Dermis blood vessel endothelial cell (primary cell): ENCODE data around the gene AGBL4. TPM values are rescaled to one million over a fixed set of nuclear protein-coding genes. Genes with fewer than 3 reads are reported as not detected.

Experiments
- DNase-seq: peaks from one replicate; pipeline ENCODE4 v3.0.0; 2010
- total RNA-seq: library from RNA; depleted of rRNA; stranded (reverse); fragments of >200 nt; gene quantifications from 2 replicates; pipeline ENCODE4 v1.2.3, GENCODE V29; 2014

The AGBL4 gene
- total RNA-seq, 1 donor from 2014 or later = not detected

DNA sequence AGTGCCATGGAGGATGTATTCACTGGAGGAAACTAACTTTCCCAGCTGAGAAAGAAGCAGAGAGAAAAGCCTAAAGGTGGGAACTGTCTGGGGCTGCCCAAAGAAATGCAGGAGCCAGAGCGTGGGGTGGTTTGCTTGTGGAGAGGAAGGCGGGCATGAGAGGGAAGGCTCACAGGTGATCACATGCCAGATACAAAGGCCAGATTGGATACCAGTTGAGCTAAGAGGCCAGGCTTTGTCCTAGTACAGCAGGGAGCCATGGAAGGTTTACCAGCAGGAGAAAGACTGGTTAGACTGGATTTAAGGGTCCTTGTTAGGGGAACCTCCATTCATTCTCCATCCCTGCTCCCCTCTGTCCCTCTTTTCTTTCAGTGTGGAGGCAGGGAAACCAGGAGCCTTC, 1313.4 kb downstream of the AGBL4 start:
- DNase-seq = no peak

DNA sequence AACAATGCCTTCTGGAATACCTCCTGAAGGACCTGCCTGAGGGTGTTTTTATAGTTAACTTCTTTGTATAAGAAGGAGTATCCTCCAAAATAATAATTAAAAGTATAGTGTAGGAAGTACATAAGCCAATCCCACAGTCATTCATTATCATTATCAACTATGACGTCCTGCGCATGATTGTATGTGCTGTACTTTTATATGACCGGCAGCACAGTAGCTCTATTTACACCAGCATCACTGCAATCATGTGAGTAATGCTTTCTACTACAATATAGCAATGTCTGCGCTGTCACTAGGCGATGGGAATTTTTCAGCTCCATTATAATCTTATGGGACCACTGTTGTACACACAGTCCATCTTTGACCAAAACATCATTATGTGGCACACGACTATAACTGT, 1319.0 kb downstream of the AGBL4 start:
- no peak for DNase-seq

DNA sequence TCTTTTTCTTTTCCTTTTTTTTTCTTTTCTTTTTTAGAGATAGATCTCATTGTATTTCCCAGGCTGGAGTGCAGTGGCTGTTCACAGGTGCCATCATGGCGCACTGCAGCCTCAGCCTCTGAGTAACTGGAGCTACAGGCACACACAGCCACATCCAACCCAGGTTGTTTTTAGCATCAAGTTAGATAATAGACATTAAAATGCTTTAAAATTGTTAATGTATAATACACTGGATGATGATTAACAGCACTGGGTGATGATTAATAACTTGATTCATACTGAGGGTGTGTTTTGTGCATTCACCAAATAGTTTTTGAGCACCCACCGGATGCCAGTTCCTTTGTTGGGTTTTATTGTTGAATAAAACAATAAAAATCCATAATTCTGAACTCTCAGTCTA, 1322.3 kb downstream of the AGBL4 start:
- no peak for DNase-seq

DNA sequence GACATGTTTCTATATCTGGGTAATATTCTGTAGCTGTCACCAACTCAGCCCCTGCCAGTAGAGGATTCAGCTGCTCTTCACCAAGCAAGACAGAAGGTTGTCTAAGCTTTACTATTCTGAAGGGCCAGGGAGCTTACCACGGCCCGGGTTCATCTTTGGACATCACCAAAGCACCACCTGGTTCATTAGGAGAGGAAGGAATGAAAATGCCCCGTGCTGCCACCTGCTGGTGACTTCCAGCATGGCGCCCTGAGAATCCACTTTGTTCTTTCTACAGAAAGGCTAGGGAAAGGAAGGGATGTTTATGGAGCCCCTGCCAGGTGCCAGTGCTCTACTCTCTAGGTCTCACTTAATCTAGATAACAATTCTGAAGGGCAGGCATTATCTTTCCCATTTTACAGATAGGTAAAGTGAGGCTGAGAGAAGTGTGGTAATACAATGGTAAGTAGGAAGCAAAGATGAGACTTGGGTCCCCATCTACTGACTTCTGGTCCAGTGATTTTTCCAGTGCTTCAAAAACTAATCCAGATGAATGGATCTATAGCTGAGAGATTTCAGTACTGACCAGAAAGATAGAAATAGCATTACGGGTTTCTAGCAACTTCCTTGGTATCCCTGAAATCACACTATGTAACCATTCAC, 1326.6 kb downstream of the AGBL4 start:
- peak; percentile 48 for DNase-seq

DNA sequence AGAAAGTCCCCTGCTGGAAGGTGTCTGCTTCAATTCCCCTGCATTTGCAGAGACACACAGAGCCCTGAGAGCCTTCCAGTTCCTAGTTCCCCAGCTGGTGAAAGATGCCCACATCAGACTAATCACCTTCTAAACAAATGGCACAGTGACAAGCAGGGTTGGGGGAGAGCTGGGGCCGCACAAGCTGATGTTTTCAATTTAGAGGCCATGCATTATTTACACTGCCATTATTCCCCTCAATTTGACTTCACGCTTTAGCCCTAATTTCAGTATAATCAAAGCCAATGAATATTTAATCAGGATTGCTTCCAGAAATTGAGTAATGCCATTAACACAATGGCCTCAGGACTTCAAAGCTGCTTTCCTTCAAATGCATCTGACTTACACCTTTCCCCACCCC, 1328.6 kb downstream of the AGBL4 start:
- DNase-seq = no peak

DNA sequence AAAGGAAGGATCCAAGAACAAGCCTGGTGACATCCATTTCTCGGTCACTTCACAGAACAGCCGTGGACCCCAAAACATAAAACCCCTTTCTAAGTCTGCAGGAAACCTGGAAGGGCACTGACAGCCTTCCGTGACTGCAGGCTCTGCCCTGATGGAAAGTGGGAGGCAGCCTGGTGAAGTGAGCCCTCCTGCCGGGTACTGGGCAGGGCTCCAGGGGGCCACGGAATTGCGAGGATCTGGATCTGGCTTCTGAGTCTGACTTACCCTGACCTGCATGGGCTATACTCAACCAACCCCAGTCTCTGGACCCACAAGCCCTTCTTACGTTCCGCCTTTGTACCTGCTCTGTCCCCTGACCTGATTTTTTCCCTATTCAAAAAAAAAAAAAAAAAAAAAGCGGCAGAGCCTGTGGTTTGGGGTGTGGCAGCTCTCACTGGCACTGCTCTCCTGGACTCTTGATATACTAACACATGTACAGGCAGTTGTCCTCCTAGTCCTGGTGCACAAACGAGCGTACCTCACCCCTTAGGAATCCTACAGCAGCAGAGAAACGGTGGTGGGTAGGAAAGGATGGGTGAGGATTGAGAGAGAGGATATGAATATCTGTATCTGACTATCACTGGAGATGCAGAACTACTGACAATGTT, 1330.0 kb downstream of the AGBL4 start:
- no peak for DNase-seq

DNA sequence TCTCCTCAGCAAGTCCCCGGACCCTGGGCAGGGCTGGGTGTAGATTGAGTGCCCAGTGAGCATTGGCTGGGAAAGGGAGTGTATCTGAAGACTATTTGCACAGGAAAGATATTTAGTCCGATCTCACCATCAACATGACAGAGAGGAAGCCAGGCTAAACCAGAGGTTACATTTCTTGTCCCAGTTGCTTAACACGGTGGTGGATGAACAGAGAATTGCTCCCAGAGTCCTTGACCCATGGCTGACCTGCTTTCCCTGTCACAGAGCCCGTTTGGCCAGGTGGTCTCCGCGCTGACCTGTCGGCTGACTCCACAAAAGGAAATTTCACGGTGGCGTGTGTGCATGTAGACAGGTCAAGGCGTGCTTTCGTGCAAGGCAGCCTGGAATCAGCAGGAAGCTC, 1330.6 kb downstream of the AGBL4 start:
- DNase-seq = no peak

DNA sequence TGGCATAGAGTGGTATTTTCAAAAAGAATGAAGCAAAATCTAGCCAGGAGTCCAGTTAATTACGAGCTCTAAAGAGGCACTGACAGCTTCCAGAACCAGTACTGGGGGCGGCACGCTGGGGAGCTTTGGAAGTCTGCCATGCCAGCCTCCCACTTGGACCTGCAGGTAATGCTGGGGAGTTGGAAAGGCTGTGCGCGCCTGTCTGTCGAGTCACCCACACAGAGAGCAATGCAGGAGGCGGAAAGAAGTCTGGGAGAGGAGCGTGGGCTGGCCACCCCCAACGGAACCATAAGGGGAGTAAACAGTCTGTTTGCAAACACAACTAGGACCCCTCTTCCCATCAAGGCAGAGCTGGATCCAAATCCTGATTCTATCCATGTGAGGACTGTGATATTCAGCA, 1331.5 kb downstream of the AGBL4 start:
- no peak for DNase-seq

DNA sequence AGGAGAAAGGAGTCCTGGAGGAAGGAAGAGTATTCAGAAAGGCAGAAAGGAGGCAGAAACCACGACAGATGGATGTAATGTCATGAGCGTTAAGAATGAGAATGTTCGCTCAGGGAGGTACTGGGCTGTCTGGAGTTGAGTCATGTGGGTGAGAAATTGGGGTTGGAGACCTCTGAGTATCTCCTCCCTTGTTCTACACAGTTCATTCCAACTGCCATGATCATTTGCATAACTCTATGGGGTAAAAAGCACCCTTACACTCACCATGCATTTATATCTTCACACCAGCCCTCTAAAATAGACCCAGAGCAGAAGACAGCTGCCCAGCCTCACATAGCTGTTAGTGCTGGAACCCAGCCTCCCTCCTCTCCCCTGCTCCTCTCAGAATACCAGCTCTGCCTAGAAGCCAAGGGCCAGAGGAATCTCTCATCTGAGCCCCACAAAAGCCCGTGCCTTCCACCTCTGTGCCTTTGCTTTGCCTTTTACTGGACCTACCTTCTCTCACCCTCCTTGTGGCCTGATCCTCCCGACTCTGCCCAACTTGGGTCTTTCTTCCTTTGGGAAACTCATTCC, 1332.2 kb downstream of the AGBL4 start:
- DNase-seq = no peak

DNA sequence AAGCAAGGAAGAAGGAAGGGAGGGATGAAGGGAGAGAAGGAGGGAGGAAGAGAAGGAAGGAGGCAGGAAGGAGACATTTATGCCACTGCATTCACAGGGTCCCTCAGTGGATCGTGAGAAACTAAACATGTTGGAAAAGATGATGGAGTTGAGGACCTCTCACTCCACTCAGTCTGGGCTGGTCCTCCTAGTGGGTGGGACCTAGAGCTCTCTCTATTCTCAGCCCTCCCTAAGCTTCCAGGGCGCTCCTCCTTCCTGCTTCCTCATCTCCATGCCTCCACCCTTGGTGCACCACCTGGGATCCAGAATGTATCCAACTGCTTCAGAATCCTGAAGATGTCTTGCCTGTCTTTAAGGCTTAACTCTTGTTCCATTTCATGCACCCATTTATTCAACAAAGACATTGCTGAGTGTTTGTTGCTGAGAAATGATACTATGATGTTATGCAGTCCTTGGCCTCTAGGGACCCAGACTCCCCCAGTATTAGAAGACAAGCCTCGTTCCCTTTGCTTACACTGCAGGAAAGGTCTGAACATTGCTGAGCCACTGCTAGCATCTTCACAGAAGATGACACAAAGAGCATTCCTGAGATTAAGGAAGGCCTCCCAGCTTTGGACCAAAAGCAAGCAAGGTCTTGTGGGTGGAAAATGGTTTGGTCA, 1335.5 kb downstream of the AGBL4 start:
- DNase-seq = no peak

DNA sequence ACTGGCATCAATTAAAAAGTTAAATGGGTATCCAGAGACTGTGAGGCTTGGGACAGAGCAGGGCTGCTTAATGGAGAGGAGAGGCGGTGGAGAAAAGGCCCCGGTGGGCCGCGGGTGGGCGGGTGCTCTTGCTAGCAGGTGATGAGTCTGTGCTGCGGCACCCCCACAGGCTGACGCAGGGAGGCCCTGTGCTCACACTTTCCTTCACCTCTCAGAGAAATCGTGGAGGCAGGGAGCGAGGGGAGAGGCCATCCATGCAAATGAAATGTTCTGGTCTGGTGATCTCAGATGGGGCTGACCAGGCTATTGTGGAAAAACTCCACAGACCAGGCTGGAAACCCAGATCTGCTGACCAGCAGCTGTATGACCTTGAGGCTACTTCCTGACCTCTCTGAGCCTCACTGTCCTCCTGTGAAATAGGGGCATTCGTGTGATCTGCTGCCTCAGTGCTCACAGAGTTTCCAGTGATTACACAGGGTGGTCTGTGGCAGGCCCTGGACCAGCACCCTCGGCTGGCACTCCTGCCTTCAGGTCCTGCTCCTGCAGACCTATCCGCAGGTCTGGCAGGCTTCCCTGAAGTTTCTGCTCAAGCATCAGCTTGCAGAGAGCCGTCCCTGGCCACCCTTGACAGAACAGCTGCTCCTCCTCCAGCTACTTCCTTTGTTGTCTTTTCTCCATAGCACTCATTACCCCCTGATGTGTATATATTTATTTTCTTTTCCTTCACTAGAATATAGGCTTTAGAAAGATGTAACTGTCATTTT, 1336.3 kb downstream of the AGBL4 start:
- DNase-seq = no peak

DNA sequence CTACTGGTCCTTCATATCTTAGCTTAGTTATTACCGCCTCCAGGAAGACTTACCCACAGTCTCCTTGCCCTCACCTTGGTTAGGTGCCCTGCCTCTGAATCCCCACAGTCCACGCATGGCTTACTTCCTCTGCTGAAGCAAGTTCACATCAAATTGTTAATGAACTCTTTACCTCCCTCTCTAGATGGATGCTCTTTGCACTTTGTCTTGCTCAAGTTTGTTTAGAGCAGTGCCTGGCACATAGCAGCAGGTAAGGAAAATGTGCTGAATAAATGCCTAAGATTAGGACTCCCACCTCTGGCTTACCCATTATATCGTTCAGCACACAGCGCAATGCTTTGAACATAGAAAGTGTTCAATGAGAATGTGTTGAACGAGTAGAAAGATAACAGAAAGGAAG, 1337.6 kb downstream of the AGBL4 start:
- no peak for DNase-seq

DNA sequence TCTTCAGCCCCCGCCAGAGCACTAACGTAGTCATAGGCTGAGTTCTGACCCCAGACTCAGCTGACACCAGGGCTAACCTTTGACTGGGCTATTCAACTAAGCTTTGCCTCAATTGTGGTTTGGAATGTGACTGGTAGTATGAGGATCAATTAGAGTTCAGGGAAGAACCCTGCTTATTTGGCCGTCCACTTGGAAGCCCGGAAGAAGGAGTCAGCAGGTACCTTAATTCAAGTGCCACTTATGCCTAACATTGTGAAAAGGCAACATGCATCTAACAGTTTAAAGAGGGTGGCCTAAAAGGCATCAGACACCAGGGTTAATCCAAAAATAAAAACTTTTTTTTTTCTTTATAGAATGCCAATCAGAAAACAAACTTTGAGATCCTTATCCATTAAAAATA, 1339.4 kb downstream of the AGBL4 start:
- DNase-seq = no peak

DNA sequence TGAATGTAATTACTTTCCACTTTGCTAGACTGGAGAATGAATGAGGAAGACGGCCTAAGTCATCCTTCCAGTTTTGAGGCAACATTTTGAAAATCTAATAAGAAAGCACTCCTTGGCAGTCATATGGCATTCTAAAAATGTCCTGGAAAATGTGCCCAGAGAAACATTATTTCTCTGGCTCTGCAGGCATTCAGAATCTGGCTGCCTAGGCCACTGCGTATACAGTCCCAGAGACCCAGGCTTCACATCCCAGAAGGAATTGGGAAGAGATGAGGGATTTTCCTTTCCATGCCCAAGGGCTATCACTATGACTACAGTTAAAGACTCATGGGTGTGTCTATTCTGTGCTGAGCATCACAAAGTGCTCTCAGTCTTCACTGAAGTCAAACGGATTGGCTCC, 1339.9 kb downstream of the AGBL4 start:
- DNase-seq = no peak

DNA sequence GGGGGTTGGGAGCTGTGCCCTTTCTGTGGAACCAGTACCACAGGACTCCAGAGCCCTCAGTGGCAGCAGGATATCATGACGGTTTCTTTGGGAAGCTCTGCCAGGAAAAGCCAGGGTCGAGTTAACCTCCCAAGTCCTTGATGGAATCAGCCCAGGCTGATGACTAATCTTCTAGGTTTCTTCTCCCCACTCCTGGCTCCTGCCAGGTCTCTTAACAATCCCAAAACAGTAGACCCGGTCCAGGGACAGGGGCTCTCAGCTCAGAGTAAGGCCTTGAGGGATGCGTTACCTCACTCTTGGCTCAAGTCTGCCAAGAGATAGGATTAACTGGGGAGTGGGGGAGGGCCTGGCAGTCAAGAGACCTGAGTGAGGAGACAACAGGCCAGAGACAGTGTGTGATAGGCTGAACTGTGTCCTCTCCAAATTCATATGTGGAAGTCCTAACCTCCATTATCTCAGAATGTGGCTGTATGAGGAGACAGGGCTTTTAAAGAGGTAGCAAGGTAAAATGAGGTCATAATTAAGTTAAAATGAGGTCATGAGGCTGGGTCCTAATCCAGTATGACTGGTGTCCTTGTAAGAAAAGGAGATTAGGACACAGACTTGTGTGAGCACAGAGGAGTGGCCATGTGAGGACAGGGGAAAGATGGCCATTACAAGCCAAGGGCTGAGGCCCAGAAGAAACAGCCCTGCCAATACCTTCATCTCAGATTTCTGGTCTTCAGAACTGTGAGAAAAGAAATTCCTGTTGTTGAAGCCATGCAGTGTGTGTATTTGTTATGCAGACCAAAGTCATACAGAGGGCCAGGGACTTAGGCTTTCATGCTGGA, 1342.1 kb downstream of the AGBL4 start:
- no peak for DNase-seq

DNA sequence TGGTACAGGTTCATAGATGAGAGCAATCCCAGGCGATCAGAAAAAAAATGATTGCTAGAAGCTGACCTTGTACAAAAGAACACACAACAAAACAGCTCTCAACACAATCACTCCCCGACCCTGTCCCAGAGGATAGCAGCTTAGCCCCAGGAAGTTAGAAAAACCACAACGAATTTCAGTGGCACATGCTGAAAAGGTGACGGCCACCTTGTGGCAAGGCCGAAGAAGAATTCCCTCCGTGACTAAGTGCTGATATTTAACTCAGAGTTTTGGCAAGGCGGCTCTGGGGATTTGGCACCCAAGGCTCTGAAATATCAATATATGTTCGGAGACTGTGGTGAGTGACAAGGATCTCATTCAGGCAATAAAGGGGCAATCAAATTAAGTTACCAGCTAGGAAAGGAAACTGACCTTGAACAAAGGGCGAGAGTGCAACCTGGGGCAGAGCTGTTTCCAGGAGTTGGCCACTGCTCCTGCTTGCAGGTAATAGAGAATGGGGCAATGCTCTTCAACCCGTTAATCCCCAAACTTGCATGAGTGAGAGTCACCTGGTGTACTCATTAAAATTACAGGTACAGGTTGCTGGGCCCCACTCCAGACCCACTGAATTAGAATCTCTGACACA, 1343.2 kb downstream of the AGBL4 start:
- DNase-seq = no peak

DNA sequence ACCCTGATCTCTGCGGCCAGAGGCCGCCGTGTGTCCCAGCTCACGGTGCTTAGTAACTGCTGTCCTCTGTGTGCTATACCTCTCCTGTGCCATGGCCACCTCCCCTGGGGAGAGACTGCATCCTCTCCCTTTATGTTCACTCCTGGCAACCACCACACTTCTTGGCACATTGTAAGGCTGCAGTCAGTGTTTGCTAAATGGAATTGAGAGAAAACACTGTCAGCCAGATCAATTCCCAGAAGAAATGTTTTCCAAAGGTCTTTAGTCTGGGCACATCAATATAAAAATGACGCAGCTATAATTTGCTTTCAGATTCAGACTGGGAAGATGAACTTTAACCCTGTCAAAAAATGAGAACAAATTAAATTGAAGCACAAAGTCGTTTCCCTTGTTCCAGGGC, 1343.9 kb downstream of the AGBL4 start:
- DNase-seq = no peak

DNA sequence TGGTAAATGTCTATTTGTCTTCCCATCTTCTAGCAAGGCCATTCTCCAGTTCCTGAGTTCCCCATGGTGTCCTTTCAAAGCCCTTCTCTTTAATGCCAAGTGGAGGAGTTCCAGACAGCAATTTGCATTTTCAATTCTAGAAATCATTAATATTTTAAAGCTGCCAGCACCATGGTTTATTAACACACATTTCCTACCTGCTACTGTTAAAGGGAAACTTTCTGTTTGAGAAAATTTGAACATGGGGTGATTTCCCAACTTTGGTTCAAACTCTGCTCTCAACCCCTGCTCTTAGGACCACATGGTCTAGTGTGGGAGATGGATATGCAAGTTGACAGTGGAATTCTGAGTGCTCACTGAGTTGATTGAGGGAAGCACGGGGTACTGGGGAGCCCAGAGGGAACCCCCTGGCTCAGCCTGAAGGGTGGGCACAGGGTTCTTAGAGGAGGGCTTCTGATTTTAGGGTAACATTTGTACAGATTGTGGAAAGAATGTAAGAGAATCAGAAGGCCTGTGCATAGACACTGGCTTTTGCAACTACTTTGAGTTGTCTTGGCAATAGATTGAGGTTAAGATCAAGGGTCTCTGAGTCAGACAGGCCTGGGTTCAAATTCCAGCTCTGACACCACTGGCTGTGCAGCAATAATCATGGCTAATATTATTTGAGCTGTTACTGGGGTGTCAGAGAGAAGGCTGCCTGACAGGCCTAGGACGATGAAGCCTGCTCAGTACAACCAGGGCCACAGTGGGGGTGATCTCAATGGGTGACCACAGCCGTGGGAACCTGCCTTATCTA, 1344.8 kb downstream of the AGBL4 start:
- no peak for DNase-seq

DNA sequence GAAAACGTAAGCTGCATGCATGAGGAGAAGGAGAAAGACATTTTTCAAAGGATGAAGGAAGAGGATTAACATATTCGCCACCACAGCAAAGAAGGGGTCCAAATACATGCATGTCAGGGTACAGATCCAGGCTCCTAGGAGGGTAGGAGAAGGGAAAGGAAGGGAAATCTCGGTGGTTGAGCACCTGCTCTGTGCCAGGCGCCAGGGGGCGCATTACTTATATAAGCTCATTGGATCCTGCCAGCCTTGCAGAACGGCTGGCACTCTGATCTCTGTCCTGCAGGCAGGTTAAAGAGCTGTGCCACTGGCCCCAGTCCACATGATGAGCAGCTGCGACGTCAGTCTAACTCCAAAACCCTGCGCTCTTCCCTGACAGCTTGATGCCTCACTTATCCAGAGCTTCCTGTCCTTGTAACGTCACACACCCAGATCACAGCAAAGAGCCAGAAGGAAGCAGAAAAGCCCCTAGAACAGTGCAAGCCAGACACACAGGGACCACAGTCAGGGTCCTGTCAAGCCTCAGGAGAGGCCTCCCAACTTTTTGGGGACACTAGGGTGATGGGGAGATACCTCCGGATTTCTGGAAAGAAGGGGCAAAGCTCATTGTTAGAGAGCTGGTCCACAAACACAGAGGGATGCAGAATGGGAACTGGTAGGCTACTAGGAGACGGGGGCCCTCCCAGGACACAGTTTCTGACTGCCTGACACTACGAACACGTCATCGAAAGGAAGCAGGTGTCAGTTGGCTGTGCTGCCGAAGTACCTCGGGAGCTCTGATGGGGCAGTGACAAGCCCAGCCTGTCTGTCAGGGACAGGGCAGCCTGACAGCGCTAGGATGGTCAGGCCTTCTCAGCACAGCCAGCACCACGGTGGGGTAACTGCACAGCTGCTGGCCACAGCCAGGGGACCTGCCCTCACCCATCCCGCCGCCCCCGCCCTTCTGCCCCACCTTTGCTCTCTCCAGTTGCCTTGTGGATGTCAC, 1346.2 kb downstream of the AGBL4 start:
- peak; percentile 63 for DNase-seq

DNA sequence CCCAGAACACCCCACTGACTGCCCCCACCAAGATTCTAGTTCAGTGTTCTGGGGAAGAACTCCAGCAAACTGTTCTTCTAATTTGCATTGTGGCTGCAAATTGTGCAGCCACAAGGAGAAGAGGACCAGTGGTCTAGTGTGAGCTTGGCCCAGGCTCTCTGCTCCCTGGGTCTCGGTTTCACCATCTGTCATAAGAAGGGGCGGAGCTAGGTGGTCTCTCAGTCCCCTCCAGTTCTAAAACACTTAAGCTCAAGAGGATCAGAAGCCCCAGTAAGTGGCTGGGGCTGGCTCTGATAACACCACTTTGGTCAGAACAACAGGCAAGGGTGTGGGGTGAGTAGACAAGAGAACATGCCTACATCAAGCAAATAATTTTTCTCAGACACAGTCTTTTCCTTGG, 1346.9 kb downstream of the AGBL4 start:
- no peak for DNase-seq
